HG03103 (cell line): ENCODE results near the gene LCT.
A peak's percentile ranks its signal among the peaks of the same experiment; 100 is the strongest.

Experiments used
- ATAC-seq: cut with Tn5 transposase; IDR thresholded peaks from one replicate; pipeline ENCODE4 v1.9.1; 2021; ENCODE audit warnings: low read depth; ENCODE audit not compliant: unreplicated experiment

LCT gene

GRCh38 chr2:135745545-135745944 lies 91.4 kb downstream of the LCT start:
- no peak for ATAC-seq

DNA sequence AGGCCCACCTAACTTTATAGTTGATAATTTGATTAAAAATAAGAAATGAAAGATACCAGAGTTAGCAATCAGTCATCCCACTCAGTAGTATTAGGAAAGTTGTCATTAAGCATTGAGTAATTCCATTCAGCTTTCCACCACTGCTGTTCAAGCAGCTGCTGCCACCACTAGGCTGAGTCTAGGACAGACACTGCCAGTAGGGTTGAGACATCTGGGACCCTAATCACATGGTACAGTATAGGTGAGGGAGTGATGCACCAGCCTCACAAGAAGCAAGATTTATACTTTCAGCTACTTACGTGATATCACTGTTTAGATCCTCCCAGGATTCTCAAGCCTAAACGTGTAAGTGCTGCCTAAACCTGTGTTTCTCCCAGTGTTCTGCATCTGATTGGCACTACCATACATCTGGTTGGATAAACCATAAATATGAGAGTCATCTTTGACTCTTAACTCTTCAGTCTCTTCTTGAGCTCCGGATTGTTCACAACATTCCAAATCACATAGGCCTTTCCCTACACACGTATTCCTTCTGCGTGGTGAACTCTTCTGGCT lies 92.1 kb downstream of the LCT start:
- no peak for ATAC-seq

DNA sequence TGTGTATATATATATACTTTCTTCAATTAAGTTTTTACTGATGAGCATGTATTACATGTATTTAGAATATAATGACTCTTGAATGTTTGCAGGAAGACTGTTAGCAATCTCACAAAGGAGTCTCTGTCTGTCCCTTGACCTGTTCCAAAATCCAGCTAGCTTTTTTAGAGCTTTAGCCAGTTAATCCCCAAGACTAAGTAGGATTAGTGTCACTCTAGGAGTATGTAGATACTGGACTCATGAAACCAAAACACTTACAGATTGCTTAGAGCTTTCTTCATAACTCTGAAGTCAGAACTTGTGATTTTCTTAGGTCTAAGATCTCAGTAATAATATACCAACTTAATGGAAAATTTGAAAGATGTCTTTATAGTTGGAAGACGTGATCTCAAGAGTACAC lies 93.1 kb downstream of the LCT start:
- no peak for ATAC-seq

GRCh38 chr2:135742325-135742757 lies 94.6 kb downstream of the LCT start:
- peak; percentile 4 for ATAC-seq

- ATAC-seq, result peak; percentile 89
Measured at GRCh38 chr2:135741395-135742324, 95.3 kb downstream of the LCT start, which contains the start of gene UBXN4. UBXN4 (plus strand) TSS chr2:135741855; CDS start chr2:135741930, 75 bp downstream.

DNA sequence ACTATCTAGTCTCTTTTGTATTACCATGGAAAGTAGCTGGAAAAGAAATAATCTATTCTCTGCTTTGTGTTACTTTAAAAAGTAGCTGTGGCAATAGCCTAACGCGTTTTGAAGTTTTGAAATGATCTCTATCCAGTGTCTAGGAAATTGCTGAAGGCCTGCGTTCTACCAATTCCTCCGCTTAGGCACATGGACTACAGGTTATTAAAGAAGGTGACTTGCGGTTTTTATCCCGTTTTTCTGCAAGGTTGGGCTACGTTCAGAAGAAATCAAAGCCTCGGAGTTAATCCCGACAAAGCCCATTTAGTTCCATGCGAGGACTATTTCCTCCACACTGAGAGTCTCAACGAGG lies 96.0 kb downstream of the LCT start:
- no peak for ATAC-seq

- no peak for ATAC-seq
Measured at GRCh38 chr2:135740206-135740605, 96.8 kb downstream of the LCT start.
